ENCODE measurements around the gene SPSB3.

DNA sequence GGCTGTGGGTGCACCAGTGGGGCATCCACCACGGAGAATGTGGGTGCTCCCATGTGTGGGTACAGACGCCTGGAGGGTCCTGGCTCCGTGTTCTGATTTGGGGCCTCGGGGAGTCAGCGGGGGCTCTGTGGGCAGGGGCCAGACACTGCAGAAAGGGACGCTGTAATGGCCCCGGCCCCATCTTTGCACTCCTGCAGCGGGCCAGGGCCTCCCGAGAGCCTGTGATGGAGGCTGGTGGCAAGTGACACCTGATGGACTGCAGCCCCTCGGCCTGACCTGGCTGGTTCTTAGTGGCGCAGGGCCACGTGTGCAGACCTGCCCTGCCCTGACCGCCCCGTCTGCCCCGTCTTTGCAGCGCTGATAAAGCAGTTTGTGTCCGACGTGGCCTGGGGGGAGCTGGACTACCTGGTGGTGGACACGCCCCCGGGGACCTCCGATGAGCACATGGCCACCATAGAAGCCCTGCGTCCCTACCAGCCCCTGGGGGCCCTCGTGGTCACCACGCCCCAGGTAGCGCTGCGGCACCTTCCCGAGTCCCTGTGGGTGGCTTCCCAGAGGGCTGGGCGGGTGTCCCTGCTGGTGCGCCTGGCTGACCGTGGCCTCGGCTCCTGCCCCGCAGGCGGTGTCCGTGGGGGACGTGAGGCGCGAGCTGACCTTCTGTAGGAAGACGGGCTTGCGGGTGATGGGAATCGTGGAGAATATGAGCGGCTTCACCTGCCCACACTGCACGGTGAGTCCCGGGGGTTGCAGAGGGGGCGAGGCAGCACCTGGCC, 5.1 kb upstream of the SPSB3 start:
- TF ChIP-seq, protein P1, sequence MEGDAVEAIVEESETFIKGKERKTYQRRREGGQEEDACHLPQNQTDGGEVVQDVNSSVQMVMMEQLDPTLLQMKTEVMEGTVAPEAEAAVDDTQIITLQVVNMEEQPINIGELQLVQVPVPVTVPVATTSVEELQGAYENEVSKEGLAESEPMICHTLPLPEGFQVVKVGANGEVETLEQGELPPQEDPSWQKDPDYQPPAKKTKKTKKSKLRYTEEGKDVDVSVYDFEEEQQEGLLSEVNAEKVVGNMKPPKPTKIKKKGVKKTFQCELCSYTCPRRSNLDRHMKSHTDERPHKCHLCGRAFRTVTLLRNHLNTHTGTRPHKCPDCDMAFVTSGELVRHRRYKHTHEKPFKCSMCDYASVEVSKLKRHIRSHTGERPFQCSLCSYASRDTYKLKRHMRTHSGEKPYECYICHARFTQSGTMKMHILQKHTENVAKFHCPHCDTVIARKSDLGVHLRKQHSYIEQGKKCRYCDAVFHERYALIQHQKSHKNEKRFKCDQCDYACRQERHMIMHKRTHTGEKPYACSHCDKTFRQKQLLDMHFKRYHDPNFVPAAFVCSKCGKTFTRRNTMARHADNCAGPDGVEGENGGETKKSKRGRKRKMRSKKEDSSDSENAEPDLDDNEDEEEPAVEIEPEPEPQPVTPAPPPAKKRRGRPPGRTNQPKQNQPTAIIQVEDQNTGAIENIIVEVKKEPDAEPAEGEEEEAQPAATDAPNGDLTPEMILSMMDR (conservative IDR thresholded peaks at IDR 0.05; ENCODE audit: low read depth, low read length), result no peak
- TF ChIP-seq RAD21 (IDR thresholded peaks at IDR 0.05; ENCODE audit: low read length) (no peak), POLR2A (IDR thresholded peaks at IDR 0.05; ENCODE audit: low read depth, low read length) (no peak), USF2 (IDR thresholded peaks at IDR 0.05; ENCODE audit: low read depth, low read length) (no peak), BHLHE40 (IDR thresholded peaks at IDR 0.05; ENCODE audit: low read depth, low read length) (no peak), MXI1 (IDR thresholded peaks at IDR 0.05; ENCODE audit: borderline replicate concordance, low read depth, low read length) (no peak), ELK1 (IDR thresholded peaks at IDR 0.05; ENCODE audit: borderline replicate concordance, low read depth, low read length) (no peak), FOS (IDR thresholded peaks at IDR 0.05; ENCODE audit: low read depth, low read length) (no peak), CEBPB (IDR thresholded peaks at IDR 0.05; ENCODE audit: low read depth, low read length) (no peak), SMC3 (IDR thresholded peaks at IDR 0.05; ENCODE audit: low read depth, low read length) (no peak)

All from IMR-90 (cell line).